IMR-90 (cell line): ENCODE measurements around the gene ZDHHC14.

Experiments
- CEBPB ChIP-seq: IDR thresholded peaks from 2 replicates; pipeline ENCODE4 v1.6.1; 2012; ENCODE audit warnings: low read depth, low read length, improper control_type of control experiment
- FOS ChIP-seq: fragments of 150-350 bp; IDR thresholded peaks from 2 replicates; pipeline ENCODE4 v1.6.1; 2016; ENCODE audit warnings: low read depth, low read length
- MAFK ChIP-seq: IDR thresholded peaks from 2 replicates; pipeline ENCODE4 v1.6.1; 2012; ENCODE audit warnings: low read depth, low read length, improper control_type of control experiment
- POLR2A ChIP-seq: IDR thresholded peaks from 2 replicates; pipeline ENCODE4 v1.6.1; 2012; ENCODE audit warnings: mild to moderate bottlenecking, low read depth, low read length
- RAD21 ChIP-seq: IDR thresholded peaks from 2 replicates; pipeline ENCODE4 v1.6.1; 2012; ENCODE audit warnings: low read length, improper control_type of control experiment
- RCOR1 ChIP-seq: IDR thresholded peaks from 2 replicates; pipeline ENCODE4 v1.6.1; 2012; ENCODE audit warnings: mild to moderate bottlenecking, low read length, improper control_type of control experiment; ENCODE audit not compliant: insufficient replicate concordance
- USF2 ChIP-seq: fragments of 150-350 bp; IDR thresholded peaks from 2 replicates; pipeline ENCODE4 v1.6.1; 2017; ENCODE audit warnings: mild to moderate bottlenecking, antibody characterized with exemption, low read length, low read depth
- TF ChIP-seq, protein P1 (sequence below): conservative IDR thresholded peaks from 2 replicates; pipeline ENCODE4 v1.5.1; 2012; ENCODE audit warnings: mild to moderate bottlenecking, low read depth, low read length, improper control_type of control experiment

GRCh38 chr6:157621406-157621805 lies 240.4 kb downstream of the ZDHHC14 start:
- no peak for TF ChIP-seq CEBPB
- TF ChIP-seq, protein P1, sequence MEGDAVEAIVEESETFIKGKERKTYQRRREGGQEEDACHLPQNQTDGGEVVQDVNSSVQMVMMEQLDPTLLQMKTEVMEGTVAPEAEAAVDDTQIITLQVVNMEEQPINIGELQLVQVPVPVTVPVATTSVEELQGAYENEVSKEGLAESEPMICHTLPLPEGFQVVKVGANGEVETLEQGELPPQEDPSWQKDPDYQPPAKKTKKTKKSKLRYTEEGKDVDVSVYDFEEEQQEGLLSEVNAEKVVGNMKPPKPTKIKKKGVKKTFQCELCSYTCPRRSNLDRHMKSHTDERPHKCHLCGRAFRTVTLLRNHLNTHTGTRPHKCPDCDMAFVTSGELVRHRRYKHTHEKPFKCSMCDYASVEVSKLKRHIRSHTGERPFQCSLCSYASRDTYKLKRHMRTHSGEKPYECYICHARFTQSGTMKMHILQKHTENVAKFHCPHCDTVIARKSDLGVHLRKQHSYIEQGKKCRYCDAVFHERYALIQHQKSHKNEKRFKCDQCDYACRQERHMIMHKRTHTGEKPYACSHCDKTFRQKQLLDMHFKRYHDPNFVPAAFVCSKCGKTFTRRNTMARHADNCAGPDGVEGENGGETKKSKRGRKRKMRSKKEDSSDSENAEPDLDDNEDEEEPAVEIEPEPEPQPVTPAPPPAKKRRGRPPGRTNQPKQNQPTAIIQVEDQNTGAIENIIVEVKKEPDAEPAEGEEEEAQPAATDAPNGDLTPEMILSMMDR = no peak
- no peak for TF ChIP-seq RAD21
- TF ChIP-seq POLR2A = no peak
- TF ChIP-seq USF2 = no peak
- no peak for TF ChIP-seq MAFK
- TF ChIP-seq FOS = no peak
- TF ChIP-seq RCOR1 = no peak
